ENCODE results near the gene MYLK4. TPM values are rescaled to one million over a fixed set of nuclear protein-coding genes. Genes with fewer than 3 reads are reported as not detected.

MYLK4 gene
- total RNA-seq, 4 donors from 2014 or later: 0.33 to 0.45 (median 0.38) TPM

DNA sequence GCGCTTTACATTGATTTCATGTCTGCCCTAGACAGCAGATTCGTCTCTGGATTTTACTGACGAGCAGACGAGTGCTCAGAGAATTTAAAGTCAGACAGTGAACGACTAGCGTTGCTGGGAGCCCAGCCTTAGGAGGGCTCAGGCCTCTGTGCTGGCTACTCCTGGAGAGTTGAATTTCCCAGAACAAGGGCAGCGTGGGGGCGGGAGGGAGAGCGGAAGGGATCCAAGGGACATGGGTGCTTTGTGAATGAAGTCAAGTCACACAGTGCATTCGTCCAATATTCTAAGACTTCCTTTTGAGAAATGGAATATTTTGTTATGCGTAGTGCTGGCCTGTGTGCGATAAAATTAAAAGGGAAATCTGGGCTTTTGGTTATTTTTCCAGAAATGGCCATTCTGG is 126.5 kb downstream of the MYLK4 start:
- Histone ChIP-seq H3K4me1 (peaks cover 0 to 11% (median 8%) of the 10 kb centered on the region in 4 donors), H3K9me3 (no peaks in the 10 kb centered on the region), H3K27ac (replicated peaks in 1 of 4) (no peak overlapping the region), H3K27me3 (no peaks in the 10 kb centered on the region), H3K36me3 (no peaks in the 10 kb centered on the region), H3K4me3 (no peak overlapping the region)
- TF ChIP-seq EP300 (IDR thresholded peaks at IDR 0.05) (no peak), POLR2A (IDR thresholded peaks at IDR 0.05; ENCODE audit: low read depth) (no peak), POLR2AphosphoS5 (IDR thresholded peaks at IDR 0.05) (no peak)
- TF ChIP-seq, protein P1, sequence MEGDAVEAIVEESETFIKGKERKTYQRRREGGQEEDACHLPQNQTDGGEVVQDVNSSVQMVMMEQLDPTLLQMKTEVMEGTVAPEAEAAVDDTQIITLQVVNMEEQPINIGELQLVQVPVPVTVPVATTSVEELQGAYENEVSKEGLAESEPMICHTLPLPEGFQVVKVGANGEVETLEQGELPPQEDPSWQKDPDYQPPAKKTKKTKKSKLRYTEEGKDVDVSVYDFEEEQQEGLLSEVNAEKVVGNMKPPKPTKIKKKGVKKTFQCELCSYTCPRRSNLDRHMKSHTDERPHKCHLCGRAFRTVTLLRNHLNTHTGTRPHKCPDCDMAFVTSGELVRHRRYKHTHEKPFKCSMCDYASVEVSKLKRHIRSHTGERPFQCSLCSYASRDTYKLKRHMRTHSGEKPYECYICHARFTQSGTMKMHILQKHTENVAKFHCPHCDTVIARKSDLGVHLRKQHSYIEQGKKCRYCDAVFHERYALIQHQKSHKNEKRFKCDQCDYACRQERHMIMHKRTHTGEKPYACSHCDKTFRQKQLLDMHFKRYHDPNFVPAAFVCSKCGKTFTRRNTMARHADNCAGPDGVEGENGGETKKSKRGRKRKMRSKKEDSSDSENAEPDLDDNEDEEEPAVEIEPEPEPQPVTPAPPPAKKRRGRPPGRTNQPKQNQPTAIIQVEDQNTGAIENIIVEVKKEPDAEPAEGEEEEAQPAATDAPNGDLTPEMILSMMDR (IDR thresholded peaks at IDR 0.05): no peak
- DNase-seq (ENCODE audit: extremely low spot score): no peak
- intact Hi-C loops (cut with DNase I): no loop called here
- WGBS: 93% methylated on average over 12 of the region's 12 CpGs

DNA sequence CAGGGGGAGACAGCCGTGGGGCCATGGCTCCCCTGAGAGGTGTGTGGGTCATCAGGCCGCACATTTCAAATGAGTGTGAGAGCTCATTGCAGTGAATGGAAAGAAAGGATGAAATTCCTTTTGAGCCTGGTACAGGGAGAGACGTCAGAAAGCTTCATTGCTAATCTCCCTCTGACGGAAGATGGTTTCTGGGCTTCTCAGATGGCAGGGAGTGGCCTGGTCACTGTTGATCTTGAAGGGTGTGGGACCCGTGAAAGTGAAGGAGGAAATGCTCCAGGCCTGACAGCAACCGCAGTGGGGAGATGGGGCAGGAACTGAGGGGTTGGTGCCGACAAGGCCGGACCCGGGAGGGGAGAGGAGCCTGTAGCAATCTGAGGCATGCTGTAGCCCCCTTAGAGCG is 127.4 kb downstream of the MYLK4 start:
- Histone ChIP-seq H3K27me3 (no peaks in the 10 kb centered on the region), H3K36me3 (no peaks in the 10 kb centered on the region), H3K4me1 (peaks cover 0 to 11% (median 8%) of the 10 kb centered on the region in 4 donors), H3K27ac (replicated peaks in 1 of 4) (no peak overlapping the region), H3K9me3 (no peaks in the 10 kb centered on the region), H3K4me3 (no peak overlapping the region)
- 80% methylated on average over 10 of the region's 10 CpGs for WGBS
- DNase-seq (ENCODE audit: extremely low spot score): no peak
- no peak for TF ChIP-seq POLR2A (IDR thresholded peaks at IDR 0.05; ENCODE audit: low read depth)
- intact Hi-C loops (cut with DNase I): no loop called here

DNA sequence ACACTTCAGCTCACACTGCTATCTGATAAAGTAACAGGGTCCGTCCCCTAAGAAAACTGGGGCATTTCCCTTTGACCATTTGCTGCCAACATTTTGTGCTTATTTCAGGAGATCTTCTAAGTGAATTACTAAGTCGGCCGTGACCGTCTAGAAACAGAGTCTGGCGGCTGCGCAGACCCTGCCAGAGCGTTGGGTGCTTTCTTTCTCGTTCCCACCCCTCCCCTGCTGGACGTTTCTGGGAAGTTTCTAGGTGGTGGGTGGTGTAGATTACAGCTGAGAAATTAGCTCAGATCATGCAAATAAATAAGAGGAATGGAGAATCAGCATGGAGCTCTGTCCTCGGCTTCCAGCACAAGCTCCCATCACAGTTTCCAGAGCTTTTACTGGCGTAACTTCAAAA is 128.1 kb downstream of the MYLK4 start:
- peaks cover 0 to 11% (median 8%) of the 10 kb centered on the region in 4 donors for H3K4me1 ChIP-seq
- no peaks in the 10 kb centered on the region for H3K27me3 ChIP-seq
- H3K36me3 ChIP-seq: no peaks in the 10 kb centered on the region
- no peaks in the 10 kb centered on the region for H3K9me3 ChIP-seq
- intact Hi-C loops (cut with DNase I): no loop called here
- no peak for TF ChIP-seq EP300 (IDR thresholded peaks at IDR 0.05)
- no peak for TF ChIP-seq POLR2A (IDR thresholded peaks at IDR 0.05; ENCODE audit: low read depth)
- TF ChIP-seq, protein P1 (IDR thresholded peaks at IDR 0.05): no peak
- no peak for TF ChIP-seq POLR2AphosphoS5 (IDR thresholded peaks at IDR 0.05)
- H3K27ac ChIP-seq (replicated peaks in 1 of 4): no peak overlapping the region
- no peak for DNase-seq (ENCODE audit: extremely low spot score)
- H3K4me3 ChIP-seq: no peak overlapping the region
- 86% methylated on average over 11 of the region's 11 CpGs for WGBS

DNA sequence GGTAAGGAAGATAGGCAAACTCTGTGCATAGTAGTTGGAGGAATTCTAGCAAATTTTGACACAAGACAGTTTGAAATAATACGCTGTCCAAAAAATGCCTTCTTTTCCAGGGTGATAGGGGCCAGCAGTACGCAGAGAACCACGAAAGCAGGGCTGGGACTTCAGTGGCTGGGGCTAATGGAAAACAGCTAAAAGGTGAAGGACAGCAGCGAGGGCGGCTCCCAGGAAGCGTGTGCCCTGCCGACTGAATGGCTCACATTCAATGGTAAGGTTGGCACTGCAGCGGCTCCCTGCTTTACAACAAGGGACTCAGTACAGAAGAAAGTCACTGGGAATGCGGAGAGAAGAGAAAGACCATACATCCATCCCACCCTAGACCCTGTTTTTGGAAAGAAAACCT is 131.1 kb downstream of the MYLK4 start:
- Histone ChIP-seq H3K9me3 (no peaks in the 10 kb centered on the region), H3K27me3 (no peaks in the 10 kb centered on the region), H3K36me3 (no peaks in the 10 kb centered on the region), H3K4me3 (no peak overlapping the region), H3K4me1 (no peaks in the 10 kb centered on the region), H3K27ac (replicated peaks in 1 of 4) (no peak overlapping the region)
- TF ChIP-seq POLR2A (IDR thresholded peaks at IDR 0.05; ENCODE audit: low read depth) (no peak), EP300 (IDR thresholded peaks at IDR 0.05) (no peak)
- intact Hi-C loops (cut with DNase I): no loop called here
- 94% methylated on average over 9 of the region's 9 CpGs for WGBS
- no peak for DNase-seq (ENCODE audit: extremely low spot score)

DNA sequence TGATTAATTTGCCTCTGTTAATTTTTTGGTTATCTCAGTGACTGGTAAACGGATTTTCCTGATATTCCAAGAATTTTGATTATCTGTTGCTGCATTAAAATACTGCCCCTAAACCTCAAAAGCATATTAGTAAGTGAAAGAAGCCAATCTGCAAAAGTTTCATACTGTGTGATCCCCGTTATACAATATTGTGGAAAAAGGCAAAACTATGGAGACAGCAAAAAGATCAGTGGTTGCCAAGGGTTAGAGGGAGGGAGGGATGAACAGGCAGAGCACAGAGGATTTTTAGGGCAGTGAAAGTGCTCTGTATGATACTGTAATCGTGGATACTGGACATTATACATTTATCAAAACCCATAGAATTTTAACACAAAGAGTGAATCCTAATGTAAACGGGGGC is 133.0 kb downstream of the MYLK4 start:
- TF ChIP-seq, protein P1 (IDR thresholded peaks at IDR 0.05): no peak
- no peak for TF ChIP-seq POLR2A (IDR thresholded peaks at IDR 0.05; ENCODE audit: low read depth)
- no peak for TF ChIP-seq POLR2AphosphoS5 (IDR thresholded peaks at IDR 0.05)
- TF ChIP-seq EP300 (IDR thresholded peaks at IDR 0.05): no peak
- Histone ChIP-seq H3K4me1 (no peaks in the 10 kb centered on the region), H3K27ac (replicated peaks in 1 of 4) (no peak overlapping the region), H3K36me3 (no peaks in the 10 kb centered on the region), H3K27me3 (no peaks in the 10 kb centered on the region), H3K9me3 (no peaks in the 10 kb centered on the region), H3K4me3 (no peak overlapping the region)
- 87% methylated on average over 4 of the region's 4 CpGs for WGBS
- intact Hi-C loops (cut with DNase I): no loop called here
- no peak for DNase-seq (ENCODE audit: extremely low spot score)

DNA sequence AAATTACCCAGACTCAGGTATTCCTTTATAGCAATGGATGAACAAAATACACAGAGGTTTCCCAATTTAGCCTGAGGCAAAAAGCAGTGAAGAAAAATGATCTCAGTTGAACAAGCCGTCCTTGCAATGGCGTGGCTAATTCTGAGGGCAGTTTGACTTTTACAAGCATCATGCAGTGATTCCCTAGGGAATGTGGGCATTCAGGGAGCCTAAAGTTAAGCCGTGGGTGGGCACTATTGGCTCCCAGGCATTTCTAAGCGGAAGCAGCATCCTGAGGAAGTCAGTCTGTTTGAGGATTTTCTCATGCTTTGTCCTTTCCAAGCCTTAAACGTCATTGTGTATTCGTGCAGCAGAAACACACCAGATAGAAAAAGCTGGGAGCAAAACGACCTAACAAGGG is 133.9 kb downstream of the MYLK4 start:
- Histone ChIP-seq H3K36me3 (no peaks in the 10 kb centered on the region), H3K9me3 (no peaks in the 10 kb centered on the region), H3K27ac (replicated peaks in 1 of 4) (no peak overlapping the region), H3K27me3 (no peaks in the 10 kb centered on the region), H3K4me1 (no peaks in the 10 kb centered on the region), H3K4me3 (no peak overlapping the region)
- no peak for DNase-seq (ENCODE audit: extremely low spot score)
- 73% methylated on average over 7 of the region's 7 CpGs for WGBS
- intact Hi-C loops (cut with DNase I): no loop called here
- TF ChIP-seq EP300 (IDR thresholded peaks at IDR 0.05): no peak
- TF ChIP-seq, protein P1 (IDR thresholded peaks at IDR 0.05): no peak
- TF ChIP-seq POLR2A (IDR thresholded peaks at IDR 0.05; ENCODE audit: low read depth): no peak
- TF ChIP-seq POLR2AphosphoS5 (IDR thresholded peaks at IDR 0.05): no peak
